Gastrocnemius medialis (tissue), 4 donors: ENCODE measurements around the gene CPNE5.

Source experiments
- CTCF ChIP-seq, 5 experiments: fragments of 450-650 bp in 3 of 5; fragments of 200-600 bp in 2 of 5; sonication (generic) in 2 of 5; IDR thresholded peaks in 4 of 5; conservative IDR thresholded peaks in 1 of 5; 1 replicate in 4 of 5; 2 replicates in 1 of 5; pipeline ENCODE4 v1.5.1; 2016 to 2019; ENCODE audit warnings: antibody characterized with exemption in 5 of 5, mild to moderate bottlenecking in 3 of 5, moderate library complexity in 3 of 5
- POLR2A ChIP-seq, 2 donors: fragments of 450-650 bp; IDR thresholded peaks; one replicate each; pipeline ENCODE4 v1.6.1; 2017; ENCODE audit warnings: antibody characterized with exemption in 2 of 2, mild to moderate bottlenecking in 2 of 2, moderate library complexity in 2 of 2

GRCh38 chr6:36817176-36817817 lies 21.9 kb downstream of the CPNE5 start:
- TF ChIP-seq POLR2A (IDR thresholded peaks at IDR 0.05) (no peak), CTCF (IDR thresholded peaks at IDR 0.05 in 4 of 5, conservative IDR thresholded peaks at IDR 0.05 in 1 of 5) (no peak)
